GM18526 (cell line): ENCODE results near the gene RPL10.
A peak's percentile ranks its signal among the peaks of the same experiment; 100 is the strongest.

Experiments
- POLR2A ChIP-seq: IDR thresholded peaks from 3 replicates; pipeline ENCODE4 v1.6.1; 2011; ENCODE audit not compliant: insufficient read length; ENCODE audit errors: extremely low read depth

The RPL10 gene

DNA sequence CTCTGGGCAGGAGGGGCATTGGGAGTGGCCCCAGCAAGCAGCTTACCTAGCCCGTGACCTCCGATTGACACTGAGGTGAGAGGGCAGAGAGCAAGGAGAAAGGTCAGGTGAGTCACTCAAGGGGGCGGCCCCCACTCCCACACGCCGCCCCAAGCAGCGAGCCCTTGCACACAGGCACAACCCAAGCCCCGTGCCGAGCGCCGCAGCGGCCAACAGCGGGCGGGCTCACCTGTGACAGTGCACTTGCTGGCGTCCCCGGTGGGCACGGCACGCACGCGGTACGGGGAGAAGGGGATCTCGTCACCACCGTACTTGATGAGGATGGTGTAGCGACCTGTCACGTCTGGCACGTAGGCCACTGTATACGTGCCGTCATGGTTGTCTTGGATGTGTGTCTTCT, 41.0 kb upstream of the RPL10 start:
- no peak for TF ChIP-seq POLR2A

DNA sequence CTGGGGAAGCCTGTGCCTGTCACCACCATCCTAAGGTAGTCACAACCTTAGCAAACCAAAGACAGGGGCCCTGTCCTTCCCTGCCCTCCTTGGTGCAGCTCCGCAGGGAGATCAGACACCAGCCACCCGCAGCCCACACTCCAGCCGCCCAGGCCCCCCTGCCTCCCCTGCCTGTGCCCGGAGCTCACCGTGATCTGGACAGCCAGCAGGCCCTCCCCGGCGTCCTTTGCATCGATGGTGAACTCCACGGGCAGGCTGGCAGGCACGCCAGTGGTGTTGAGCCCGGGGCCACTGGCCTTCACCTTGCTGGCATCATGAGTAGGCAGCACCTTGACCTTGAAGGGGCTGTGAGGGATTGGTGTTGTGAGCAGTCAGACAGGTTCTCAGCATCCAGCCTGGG, 40.2 kb upstream of the RPL10 start:
- no peak for TF ChIP-seq POLR2A

DNA sequence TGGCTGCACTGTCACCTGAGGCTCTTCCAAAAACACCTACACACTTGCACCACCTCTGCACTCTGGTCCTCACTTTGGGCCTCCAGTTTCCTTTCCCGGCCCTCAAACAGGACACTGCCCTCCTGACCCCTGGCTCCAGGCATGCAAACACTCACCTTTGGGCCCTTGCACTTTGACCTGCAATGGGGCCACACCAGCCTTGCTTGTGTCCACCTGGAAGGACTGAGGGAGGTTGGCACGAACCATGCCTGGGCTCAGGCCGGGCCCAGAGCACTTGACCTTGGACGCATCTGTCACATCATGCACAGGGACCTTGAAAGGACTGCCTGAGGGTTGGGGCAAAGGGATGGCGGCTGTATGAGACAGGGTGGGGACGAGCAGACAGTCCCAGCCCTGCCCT, 39.3 kb upstream of the RPL10 start:
- no peak for TF ChIP-seq POLR2A

DNA sequence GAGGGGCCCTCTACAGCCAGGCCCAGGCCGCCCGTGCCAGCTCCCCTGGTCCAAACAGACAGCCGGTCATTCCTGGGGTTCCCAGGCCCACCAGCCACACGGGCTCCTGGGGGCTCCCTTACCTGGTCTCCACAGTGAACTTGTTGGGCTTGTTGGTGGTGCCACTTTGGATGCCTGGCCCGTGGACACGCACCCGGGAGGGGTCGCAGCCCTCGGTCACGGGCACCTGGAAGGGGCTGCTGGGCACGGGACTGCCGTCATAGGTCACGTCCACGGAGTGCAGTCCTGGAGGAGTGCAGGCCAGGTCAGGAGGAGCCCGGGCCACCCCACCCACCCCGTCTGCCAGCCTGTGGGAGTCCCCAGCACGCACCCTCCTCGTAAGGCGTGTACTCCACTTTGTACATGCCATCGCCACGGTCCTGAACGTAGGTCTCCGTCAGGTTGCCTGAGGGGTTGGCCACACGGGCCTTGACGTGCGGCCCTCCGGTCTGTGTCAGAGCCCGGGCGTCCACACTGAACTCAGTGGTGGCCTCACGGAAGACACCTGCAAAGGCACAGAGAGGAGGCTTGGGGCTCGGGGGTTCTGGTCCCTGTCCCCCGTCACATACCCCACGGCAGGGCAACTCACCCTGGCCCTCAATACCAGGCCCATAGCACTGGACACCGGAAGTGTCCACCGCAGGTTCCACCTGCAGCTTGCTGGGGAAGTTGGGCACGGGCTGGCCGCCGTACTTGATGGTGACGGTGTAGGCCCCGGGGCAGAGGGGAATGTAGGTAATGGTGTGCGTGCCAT, 38.6 kb upstream of the RPL10 start:
- no peak for TF ChIP-seq POLR2A

DNA sequence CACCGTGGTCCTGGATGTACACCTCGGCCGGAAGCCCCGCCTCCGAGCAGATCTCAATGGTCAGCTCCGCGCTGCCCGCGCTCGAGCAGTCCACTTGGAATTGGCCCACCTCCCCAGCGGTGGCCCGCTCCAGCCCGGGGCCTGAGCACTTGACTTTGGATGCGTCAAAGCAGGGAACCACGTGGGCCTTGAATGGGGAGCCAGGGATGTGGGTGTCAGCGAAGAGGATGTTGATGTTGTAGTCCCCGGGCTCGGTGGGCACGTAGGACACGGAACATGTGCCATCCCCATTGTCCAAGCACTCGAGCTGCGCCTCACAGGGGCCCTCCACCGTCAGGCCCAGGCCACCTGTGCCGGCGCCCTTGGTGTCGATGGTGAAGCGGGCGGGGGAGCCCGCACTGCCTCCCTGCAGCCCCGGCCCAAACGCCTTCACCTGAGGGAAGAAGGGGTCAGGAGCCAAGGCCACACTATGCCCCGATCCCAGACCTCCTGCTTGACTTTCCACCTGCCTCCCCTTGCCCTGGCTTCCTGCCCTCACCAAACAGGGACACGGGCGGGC, 37.9 kb upstream of the RPL10 start:
- no peak for TF ChIP-seq POLR2A

DNA sequence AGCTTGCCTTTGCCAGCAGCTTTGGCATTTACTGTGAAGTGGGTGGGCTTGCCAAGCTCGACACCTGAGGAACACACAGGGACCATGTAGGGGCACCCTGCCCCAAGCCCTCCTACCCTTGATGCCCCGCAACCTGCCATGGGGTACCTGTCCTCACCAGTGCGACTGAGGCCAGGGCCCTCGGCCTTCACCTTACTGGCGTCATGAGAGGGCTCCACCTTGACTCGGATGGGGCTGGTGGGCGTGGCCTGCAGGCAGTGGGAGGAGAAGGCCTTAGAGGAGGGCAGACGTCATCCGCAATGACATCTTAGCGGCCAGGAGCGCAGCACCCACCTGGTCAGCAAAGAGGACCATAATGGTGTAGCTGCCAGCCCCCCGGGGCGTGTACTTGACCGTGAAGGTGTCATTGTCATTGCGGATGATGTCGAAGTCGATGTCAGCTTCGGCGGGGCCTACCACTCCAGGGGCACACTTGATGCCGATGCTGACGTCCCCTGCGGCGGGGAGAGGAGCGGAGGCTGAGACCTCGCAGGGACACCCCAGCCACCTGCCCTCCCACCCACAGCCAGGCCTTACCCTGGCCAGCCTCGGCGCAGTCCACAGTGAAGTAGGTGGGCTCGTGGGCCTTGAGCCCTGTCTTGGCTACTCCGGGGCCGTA, 36.0 kb upstream of the RPL10 start:
- no peak for TF ChIP-seq POLR2A

DNA sequence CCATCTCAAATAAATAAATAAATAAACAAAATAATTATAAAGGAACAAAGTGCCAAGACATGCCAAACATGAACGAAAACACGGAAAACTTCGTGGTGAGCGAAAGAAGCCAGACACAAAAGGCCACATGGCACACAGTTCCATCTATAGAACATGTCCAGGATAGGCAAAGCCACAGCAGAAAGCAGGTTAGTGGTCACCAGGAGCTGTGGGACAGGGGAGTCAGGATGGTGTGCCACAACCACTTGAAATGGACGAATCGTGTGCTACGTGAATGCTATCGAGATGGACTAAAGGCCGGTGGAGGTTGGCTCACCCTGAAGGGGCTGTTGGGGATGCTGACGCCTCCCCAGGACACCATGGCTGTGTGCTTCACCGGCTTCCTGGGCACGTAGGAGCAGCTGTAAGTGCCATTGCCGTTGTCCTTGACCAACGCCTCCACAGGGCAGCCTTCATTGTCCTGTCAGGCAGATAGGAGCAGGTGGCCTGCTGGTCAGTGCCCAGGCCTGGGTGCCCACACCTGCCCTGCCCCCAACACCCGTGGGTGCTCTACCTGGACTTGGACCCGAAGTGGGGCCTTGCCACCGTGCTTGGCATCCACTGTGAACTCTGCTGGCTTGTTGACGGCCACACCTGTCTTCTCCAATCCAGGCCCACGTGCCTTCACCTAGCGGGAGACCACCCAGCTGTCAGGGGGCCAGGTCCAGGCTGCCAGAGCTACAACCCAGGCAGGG, 34.3 kb upstream of the RPL10 start:
- TF ChIP-seq POLR2A: no peak

DNA sequence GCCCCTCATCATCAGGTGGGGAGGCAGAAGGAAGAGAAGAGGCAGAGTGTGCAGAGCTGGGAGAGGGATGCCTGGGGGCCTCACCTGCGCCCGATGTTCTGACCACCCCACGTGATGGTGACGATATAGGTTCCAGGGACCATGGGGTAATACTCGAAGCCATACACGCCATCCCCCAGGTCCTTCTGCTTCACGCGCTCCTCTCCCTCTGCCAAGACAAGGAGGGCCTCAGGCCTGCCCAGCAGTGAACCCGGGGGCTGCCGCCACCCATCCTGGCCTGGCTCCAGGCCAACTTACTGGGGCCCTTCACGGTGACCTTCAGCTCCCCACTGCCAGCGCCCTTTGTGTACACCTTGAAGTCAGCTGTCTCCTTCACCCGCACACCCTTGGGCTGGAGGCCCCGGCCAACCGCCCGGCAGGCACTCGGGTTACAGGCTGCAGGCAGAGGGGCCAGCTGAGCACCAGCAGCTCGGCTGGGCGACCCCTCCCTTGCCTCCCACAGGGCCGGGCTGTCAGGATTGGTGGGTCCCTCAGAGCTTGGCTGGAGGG, 33.1 kb upstream of the RPL10 start:
- no peak for TF ChIP-seq POLR2A

DNA sequence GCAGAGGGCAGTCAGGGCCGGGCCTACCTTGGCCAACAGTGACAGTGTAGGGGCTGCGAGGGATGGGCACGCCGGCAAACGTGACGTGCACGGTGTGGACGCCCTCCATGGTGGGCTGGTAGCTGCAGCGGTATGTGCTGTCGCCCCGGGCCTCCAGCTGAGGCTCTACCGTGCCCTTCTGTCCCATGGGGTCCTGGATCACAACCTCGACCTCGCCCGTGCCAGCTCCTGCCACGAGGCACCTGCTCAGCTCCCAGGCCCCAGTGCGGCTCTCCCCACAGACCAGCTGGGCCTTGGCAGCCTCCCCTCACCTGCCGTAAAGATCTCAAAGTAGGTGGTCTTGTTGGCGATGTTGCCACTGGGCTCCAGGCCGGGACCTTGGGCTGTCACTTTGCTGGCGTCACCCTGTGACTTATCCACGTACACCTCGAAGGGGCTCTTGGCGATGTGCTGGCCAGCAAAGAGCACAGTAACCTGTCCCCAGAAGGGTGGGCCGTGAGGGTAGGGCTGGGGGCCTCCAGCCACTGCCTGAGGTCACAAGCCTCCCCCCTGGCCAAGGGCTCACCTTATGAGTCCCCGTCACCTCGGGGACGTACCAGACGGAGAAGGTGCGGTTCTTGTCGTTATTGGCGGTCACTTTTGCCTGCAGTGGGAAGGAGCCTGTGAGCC, 32.0 kb upstream of the RPL10 start:
- TF ChIP-seq POLR2A: no peak

DNA sequence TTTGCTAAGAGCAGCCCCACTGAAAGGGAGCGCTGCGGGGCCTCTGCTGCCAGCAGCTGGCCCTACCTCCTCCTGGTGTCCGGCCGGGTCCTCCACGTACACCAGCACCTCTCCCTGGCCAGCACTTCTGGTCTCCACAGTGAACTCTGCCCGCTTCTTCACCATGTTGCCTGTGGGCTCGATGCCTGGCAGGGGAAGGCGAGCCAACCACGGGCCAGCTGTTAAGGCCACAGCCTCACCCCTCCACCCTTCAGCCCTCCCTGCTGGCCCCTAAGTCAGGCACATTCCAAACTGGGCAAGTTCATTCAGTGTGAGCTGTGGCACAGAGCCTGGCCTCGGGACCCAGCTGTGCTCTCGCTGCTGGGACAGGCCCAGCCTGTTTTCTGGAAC, 31.5 kb upstream of the RPL10 start:
- TF ChIP-seq POLR2A: no peak

DNA sequence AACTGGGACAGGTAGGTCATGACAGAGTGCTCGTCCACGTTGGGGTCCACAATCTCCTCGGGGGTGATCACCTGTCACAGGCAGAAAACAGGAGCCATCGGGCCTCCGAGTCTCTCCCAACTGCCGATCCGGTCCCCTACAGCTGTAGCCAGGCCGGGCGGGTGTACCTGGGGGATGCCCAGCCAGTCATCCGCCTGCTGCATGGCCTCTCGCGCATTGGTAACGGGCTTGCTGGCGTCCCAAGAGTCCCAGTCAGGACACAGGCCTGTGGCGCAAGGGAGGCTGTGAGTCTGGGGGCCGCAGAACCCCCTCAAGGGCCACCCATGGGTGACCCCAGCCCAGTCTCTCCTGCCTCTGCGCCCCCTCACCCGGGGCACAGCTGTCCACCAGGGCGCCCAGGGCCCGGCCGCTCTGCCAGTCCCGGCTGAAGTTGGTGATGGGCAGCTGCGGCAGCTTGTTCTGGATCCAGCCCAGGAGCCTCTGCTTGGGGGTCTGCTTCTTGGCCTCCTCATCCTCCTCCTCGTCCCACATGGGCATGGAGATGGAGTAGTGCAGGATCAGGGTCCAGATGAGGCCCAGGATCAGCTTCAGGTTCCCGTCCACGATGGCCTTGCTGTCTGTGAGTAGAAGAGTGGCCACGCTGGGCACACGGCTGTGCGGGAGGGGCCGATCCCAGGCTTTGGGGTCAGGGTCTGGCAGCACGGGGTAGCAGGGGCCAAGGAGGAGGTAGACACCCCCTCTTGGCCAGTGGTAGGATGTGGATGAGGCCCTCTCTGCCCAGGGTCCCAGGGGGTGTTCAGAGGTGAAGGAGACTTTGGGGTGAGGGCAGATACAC, 30.5 kb upstream of the RPL10 start:
- no peak for TF ChIP-seq POLR2A

DNA sequence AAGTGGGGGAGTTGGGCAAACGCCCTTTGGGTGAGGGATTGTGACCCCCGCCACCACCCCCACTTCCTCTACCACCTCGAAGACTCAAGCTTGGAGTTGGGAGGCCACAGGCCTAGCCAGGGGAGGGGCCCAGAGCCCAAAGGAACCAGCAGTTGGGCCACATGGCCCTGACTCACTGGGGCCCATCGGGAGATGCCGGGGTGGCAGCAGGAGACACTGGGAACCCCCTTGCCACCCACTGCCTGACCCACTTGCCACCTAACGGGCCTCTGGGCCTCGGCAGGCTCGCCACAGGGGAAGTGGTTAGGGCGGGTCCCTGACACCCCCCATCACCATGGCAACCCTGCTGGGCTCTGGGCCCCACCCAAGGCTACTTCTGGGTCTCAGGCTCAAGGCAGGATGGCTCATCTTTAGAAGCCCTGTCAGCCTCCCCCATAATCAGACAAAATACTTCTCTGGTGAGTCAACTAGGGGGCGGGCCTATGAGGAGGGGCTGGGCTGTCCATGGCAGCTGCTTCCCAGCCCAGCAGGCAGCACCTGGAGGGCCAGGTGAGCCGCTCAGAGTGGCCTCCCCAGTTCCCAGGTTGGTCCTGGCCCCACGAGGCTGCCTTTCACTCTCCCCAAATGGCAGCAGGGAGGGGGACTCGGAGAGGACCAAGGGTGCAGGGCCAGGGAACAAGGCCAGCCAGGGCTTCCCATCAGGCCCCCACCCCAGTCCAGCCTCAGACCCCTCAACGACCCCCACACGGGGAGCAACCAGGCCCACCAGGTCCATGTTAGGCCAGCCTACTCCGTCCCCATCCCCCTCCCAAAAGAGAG, 29.3 kb upstream of the RPL10 start:
- peak; percentile 21 for TF ChIP-seq POLR2A
